ENCODE measurements around the gene FRRS1L.

The FRRS1L gene, protein sequence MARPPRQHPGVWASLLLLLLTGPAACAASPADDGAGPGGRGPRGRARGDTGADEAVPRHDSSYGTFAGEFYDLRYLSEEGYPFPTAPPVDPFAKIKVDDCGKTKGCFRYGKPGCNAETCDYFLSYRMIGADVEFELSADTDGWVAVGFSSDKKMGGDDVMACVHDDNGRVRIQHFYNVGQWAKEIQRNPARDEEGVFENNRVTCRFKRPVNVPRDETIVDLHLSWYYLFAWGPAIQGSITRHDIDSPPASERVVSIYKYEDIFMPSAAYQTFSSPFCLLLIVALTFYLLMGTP

DNA sequence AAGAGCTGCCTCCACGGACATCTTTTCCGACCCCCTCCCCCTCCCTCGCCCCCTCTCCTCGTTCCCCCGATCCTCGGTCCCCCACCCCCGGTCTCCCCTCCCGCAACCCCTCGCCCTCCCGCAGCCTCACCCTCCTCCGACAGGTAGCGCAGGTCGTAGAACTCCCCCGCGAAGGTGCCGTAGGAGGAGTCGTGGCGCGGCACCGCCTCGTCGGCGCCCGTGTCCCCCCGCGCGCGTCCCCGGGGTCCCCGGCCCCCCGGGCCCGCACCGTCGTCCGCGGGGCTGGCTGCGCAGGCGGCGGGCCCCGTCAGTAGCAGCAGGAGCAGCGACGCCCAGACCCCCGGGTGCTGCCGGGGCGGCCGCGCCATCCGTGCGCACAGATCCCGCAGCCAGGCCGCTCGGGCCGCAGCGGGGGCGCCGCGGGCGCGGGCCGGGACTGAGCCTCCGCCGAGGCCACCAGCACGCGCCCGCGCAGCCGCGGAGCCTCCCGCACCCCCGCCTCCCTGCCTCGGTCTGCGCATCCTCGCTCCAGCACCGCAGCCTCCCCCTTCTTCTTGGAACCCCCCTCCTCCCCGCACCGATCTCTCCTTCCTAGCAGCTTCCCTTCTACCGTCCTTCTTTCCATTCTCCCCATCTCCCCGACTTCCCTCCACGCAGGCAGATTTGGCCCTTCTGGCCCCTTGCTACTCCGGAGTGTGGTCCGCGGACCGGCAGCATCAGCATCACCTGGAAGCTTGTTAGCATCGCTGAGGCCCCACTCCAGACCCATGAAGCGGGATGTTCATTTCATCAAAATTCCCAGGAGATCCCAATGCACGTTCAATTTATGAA is at the start of gene FRRS1L:
FRRS1L (minus strand) TSS at position 479 of the 831 bp plus-strand sequence; CDS start at position 368, 111 bp downstream.
- no peak for DNase-seq (ENCODE audit: low read depth)

DNA sequence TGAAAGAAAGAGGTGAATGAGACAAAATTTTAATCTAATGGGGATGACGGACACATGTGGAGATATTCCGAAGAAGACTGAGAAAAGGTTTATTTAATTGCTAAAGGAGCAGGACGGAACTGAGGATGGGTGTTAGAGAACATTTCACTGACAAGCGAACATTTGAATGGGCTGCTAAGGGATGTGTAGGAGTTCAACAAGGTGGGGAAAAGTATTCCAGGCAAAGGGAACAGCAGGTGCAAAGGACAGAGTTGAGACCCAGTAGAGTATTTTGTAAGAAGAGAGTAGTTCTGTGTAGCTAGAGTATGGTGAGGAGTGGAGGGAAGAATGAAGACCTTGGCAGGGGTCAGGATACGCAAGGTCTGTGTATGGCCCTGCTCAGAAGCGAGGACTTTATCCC is 47.4 kb upstream of the FRRS1L start:
- no peak for DNase-seq (ENCODE audit: low read depth)

DNA sequence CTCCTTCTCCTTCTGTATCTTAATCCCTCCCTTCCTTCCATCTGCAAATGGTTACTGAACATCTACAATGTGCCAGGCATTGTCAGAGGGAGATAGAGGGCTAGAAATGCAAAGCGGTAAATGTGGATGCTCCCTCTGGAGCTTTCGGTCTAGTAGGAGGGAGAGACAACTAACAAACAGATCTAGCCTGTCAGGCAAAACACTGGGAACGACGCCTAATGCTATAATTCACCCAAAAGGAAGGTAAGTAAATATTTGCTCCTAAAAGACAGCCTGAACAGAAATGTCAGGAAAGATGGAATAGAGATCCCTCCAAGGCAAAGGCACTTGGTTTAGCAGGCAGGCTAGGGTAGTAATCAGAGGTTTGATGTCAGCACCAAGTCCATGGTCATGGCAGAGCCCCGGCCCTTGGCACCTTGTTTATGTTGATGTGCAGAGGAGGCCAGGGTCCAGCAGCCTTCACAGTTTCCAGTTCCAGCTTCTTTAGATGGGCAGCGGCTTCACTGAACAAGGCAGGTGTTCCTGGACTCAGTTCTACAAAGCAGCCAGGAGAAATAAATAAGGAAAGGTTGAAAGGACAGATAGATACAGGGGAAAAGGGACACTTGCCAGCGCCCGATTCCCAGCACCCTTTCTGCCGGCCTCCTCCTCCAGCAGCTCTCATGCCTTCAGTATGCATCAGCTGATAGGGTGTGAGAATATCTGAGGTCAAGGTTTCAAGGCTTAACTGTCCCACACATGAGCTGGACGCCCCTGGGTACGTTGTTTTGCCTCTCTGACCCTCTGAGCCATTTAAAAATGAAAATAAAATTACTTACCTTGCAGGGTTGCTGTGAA is 46.5 kb upstream of the FRRS1L start:
- DNase-seq (ENCODE audit: low read depth): no peak

DNA sequence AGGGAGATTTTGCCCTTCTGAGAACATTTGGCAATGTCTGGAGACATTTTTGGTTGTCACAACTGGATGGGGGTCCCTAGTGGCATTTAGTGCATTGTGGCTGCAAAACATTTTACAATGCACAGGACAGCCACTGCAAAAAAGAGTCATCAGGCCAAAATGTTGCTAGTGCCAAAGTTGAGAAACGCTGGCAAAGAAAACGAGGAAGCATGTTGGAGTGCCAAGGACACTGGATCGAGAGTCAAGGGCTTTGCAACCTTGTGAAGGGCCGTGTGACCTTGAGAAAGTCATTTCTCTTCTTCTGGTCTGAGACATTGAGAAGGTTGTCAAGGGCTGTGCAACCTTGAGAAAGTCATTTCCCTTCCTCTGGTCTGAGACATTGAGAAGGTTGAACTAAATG is 45.7 kb upstream of the FRRS1L start:
- no peak for DNase-seq (ENCODE audit: low read depth)

DNA sequence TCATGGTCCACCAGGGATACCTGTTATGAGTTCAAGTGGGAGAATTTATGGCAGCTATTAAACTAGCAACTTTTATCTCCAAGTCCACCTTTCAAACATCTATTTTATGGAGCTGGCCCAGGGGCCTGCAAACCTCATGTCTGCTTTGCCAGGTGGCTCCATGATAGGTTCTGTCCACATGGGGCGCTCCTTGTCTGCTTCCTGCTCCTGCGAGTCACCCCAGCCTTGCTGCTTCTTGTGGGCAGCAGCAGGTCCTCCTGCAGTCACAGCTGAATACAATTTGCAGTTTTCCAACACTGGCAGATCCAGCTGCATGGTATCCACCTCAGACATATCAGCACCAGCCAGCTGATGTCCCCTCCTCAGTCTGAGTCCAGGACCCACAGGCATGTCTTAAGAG is 39.6 kb upstream of the FRRS1L start:
- no peak for DNase-seq (ENCODE audit: low read depth)

DNA sequence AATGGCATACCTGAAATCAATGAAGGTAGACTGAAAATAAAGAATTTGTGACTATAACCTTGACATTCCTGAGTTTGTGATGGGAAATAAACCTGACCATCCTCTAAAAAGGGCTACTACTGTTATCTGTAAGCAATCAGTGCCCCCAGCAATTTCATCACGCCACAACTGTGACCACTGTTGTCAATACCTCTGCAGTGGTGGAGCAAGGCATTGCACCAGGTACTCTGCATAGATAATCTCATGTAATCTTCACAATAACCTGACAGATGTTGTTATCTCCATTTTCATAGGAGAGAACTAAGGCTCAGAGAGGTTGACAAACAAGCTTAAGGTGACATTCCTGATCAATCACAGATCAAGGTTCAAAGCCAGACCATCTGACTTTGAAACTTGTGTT is 38.5 kb upstream of the FRRS1L start:
- no peak for DNase-seq (ENCODE audit: low read depth)

DNA sequence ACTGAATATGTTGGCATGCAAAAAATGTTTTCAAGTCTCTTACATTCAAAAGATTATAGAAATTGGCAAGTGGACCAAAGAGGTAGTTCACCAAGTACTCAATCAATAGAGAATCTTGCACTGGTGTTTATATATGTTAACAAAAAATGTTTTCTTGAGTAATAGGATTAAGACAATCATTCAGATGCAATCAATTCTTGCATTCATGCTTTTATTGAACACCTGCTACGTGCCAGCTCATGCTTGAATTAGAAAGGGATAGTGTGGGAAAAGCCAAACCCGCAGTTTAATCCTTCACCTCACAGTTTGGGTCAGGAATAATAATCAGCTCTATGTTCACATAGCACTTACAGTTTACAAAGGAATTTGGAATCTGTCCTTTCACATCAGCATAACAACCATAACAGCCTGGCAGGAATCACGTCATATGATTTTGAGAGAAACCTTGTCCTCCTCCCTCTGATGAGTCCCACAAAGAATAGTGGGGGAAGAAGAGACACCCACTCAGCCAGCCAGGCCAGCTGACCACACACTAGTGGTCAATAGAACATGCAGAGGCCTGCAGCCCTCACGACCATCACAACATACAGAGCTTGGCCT is 36.8 kb upstream of the FRRS1L start:
- no peak for DNase-seq (ENCODE audit: low read depth)

DNA sequence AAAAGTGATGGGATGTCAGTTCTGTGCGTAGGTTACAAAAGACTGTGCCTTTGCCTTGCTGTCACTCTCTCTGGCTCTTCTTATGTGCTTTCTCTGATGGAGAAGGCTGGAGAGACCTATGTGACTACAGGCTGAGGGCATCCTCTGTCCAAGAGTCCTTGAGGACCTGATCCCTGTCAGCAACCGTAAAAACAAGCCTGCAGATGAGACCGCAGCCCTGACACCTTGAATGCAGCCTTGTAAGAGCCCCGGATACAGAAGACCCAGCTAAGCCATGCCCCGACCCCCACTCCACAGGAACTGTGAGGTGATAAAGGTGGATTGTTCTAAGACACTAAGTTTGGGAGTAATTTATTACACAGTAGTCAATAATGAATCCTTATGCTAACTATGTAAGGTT is 32.6 kb upstream of the FRRS1L start:
- no peak for DNase-seq (ENCODE audit: low read depth)

DNA sequence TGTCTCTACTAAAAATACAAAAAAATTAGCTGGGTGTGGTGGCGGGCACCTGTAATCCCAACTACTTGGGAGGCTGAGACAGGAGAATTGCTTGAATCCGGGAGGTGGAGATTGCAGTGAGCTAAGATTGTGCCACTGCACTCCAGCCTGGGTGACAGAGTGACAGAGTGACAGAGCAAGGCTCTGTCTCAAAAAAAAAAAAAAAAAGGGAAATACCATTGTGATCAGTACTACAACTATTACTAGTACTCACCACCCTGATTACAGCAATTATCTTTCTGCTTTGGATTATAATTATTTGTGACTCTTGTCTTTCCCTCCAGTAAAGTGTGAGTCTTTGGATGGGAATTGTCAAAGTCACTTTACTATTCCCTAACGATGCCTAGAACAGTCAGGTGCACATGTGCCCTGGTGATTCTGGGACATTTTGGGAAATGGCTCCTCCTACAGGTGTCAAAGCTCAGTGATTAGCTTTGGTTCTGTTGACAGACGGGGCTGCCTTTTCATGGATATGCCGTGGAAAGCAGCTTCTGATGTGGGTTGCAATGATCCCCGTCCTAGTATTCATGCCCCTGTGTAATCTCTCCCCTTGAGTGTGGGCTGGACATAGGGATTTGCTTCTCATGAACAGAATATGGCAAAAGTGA is 31.8 kb upstream of the FRRS1L start:
- no peak for DNase-seq (ENCODE audit: low read depth)

DNA sequence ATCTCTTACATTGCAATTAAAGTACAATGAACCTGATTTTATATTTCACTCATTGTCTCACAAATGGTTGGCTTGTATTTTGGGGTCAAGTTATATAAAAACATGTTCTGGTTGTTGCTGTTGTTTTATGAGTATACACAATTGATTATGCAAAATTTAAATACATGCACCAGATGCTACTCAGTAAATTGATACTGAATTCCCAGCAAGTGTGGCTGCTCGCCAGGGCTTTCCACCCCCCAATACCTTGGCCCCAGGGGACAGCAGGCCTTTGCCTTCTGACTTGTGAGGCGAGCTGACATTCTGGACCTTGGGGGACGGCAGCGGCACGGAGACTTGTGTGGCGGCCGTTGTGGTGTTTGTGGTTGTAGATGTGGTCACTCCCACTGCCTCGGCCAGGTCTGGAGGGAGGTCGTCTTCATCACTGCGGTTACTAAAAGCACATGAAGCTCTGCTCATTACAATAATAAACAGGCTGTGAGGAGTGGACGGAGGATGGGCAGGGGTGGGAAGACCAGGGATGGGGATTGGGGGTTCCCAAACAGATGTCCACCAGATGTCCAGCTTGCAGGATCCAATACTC is 27.0 kb upstream of the FRRS1L start:
- DNase-seq (ENCODE audit: low read depth): no peak

DNA sequence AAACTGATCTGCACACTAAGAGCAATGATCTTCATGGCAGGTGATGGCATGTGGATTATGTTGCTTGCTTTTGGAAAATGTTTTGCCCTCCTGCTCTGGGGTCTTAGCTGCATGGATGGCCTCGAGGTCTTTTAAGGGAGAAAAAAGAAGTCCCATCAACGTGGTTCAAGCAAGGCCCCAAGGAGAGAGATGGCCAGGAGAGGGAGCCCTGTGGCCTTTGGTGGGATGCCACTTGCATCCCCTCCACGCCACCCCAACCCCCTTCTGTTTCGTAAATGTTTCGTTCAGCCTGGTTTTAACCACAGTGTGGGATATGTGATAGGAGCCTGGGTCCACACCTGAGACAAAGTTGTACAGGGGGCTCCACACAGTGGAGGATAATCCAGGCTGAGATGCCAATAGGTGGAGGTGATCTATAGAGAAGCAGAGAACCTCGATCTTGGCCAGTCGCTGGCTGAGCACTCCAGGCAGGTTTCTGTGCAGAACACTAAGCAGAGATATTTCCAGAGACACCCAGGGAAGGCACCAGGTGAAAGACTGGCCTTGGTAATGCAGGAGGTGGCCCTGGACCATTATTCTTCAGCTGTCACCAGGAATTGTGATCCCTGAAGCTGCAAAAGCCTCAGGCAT is 25.8 kb upstream of the FRRS1L start:
- DNase-seq (ENCODE audit: low read depth): no peak

DNA sequence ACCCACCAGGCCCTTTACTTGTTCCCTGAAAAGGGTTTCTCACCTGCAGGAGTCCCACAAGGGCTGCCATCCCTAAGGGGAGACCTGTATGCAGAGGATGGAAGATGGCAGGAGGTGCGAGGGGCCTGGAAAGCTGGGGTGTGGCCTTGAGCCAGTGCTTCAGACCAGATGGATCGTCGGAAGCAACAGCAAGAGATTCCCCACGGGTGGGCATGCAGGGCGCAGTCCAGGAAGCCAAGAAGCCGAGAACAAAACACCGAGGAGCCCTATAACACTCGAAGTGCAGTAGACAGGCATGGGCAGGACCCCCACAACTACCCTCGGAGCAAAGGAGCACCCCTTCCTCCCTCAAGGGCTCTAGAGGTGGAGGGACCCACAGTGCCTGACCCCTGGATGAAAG is 24.7 kb upstream of the FRRS1L start:
- DNase-seq (ENCODE audit: low read depth): no peak

DNA sequence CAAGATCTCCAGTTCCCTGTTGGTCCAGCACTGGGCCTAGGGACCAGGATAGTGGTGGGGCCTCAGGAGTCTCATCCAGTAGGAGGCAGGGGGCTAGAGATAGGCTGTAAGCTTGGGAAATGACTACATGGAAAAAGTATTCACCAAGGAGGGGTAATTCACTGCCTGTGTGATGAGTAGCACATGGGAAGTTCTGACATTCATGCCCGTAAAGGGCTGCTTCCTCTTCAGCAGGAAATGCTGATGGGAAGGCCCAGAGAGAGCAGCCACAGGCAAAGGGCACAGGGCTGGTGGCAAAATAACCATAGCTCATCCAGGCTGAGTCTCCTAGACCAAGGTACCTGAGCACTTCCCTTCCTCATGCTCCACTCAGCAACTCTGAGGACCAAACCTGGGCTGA is 23.1 kb upstream of the FRRS1L start:
- DNase-seq (ENCODE audit: low read depth): no peak

DNA sequence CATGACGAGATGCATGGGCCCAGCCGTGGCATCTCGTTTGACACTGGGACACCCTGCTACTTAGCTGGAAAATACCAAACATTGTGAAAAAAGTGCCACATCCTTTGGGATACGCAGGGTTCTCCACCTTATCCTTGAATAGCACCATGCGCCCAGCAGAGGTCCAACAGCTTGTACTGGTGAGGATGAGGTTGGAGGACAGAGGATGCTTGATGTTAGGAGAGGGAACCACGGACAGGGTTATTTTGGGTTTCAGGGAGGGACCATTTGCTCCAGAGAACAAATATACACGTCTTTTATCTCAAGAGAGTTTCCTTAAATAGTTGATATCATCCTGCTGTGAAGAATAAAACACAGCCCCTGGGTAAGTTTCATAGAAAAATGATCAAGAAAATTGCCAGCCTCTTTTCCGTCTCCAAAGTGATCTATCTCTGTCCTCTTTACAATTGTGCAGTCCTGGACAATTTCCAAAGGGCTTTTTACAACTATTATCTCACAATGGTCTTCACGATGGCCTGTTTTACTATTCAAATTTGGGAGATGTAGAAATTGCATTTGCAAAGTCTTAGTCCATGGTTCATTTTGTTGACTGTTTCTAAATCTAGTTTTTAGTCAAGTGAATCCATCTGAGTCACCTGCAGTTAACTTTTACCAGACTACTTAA is 19.9 kb upstream of the FRRS1L start:
- DNase-seq (ENCODE audit: low read depth): no peak

DNA sequence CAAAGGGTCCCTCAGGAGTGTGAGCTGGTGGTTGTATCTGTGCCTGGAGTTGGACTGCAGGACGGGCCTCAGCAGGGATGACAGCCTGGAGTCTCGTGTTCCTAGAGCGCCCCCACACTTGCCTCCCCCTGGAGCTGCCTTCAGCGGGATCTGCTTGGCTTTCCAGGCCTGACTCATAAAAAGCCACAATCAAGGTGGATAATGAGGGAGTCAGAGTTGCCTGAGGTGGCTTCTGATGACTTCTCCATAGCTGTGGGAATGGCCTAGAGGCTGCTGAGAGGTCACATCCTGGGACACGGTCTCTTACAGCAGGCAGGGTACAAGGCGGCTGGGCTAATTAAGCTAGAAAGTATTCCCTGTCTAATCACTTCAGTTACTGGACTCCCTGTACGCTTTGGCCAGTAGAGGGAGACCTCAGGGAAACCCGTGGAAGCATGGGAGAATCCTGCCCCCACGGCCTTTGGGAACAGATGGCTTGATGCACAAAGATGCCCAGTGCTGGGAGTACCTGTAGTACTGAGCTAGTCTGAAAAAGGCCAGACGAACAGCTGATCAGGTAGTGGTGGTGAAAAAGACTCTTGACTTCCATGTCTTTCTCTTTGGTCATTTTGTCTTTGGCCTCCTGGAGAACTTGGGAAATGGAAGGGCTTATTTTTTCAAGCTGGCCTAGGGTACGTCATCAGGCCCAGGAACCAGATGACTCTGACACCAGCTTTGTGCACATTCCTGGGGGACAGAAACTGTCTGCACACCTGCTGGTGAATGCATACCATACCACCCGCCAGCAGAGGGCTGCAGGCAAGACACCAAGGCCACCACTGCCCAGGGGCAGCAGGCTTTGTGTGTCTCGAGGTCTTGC is 16.1 kb upstream of the FRRS1L start:
- DNase-seq (ENCODE audit: low read depth): no peak

DNA sequence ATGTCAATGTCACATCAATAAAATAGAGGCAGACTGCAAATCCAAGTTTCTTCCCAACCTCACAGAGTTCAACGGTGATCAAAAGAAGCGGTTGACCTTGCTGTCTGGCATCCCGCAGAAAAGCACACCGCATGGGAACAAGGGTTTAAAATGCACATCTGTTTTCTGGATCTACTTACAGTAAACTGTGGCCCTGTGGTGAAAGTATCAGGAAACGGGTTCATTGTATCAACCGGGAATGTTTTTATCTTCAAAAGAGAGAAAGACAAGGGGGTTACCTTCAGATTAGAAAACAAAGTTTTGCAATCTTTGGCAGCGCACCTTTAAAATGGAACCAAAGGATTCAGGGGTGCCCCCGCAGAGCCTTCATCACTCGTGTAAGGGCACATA is 15.5 kb upstream of the FRRS1L start:
- DNase-seq (ENCODE audit: low read depth): no peak

DNA sequence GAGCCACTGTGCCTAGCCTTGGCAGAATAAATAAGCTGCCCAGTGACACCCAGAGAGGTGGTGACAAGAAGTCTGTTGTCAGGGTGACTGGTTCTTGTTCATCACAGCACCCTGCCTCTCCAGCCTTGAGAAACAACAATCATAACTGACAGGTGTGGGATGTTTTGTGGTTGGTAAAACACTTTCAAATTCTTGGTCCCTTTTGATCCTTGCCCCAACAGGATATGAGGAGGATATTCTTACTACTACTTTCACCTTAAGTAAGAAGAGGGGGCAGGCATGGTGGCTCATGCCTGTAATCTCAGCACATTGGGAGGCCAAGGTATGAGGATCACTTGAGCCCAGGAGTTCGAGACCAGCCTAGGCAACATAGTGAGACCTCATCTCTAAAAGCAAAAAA is 14.2 kb upstream of the FRRS1L start:
- DNase-seq (ENCODE audit: low read depth): no peak

DNA sequence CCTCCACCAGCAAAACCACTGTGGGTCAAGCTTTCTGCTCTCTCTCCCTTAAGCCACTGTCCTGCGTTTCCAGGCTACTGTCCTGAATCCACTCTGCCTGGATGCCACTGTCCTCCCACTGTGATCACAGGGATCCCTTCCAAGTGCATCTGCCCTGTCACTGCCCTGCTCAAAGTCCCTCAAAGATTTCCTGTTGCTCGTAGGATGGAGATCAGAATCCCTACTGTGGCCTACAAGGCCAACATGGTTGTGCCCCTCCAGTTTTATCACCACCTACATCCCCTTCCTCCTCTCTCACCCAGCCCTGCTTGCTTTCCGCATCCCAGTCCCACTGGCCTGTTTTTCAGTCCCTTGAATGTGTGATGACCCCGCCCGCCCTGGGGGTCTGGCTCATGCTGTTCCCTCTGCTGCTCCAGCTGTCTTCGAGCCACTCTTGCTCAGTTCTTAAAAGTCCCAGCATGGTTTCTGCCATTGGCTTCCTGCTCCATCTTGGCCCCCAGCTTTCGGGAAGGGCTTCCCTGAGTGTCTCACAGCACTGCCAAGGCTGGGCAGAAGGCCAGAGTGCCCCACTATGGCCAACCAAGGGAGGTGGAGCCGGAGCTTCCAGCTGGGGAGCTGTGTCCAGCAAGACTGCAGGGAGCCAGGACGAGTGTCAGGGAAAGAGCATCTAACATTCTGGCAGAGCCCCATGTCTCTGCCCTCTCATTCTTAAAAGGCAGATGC is 12.9 kb upstream of the FRRS1L start:
- DNase-seq (ENCODE audit: low read depth): no peak

DNA sequence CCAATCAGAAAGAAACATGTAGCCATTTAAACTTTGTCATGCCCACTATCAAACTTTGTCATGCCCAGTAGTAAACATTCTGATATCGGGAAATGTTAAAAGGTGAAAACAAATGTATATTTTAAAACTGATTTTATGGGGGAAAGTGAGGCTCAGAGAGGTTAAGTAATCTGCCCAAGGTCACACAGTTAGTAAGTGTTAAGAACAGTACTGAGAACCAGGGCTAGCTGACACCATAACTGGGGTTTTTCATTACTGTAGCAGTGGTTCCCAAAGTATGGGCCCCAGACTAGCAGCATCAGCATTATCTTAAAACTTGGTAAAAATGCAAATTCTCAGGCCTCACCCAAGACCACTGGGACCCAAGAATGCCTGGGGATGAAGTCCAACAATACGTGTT is 9.9 kb upstream of the FRRS1L start:
- DNase-seq (ENCODE audit: low read depth): no peak

All from HS-27A (cell line).